H9 (cell line): ENCODE data around the gene PSMA2. TPM values are rescaled to one million over a fixed set of nuclear protein-coding genes. Genes with fewer than 3 reads are reported as not detected.

Source experiments
- DNase-seq: peaks from one replicate; pipeline ENCODE4 v3.0.0-alpha.2; 2017
- H2AFZ ChIP-seq: one replicate; pipeline ENCODE4 v1.6.1; 2013; ENCODE audit warnings: mild to moderate bottlenecking, low read length, control low read depth, moderate library complexity
- H2AK5ac ChIP-seq: 2 replicates; pipeline ENCODE4 v1.6.1; 2013; ENCODE audit warnings: low read length, control low read depth, mixed read lengths; ENCODE audit not compliant: insufficient read length
- H2BK120ac ChIP-seq: one replicate; pipeline ENCODE4 v1.6.1; 2013; ENCODE audit warnings: low read depth, mild to moderate bottlenecking, low read length, control low read depth, inconsistent platforms; ENCODE audit not compliant: poor library complexity, severe bottlenecking
- H2BK12ac ChIP-seq: 2 replicates; pipeline ENCODE4 v1.6.1; 2013; ENCODE audit warnings: low read length, control low read depth, mixed read lengths, low read depth; ENCODE audit not compliant: insufficient read length
- H2BK15ac ChIP-seq: 2 replicates; pipeline ENCODE4 v1.6.1; 2013; ENCODE audit warnings: low read depth, low read length, control low read depth
- H2BK20ac ChIP-seq: one replicate; pipeline ENCODE4 v1.6.1; 2013; ENCODE audit warnings: low read depth, mild to moderate bottlenecking, low read length, control low read depth, inconsistent platforms; ENCODE audit not compliant: poor library complexity, severe bottlenecking
- H2BK5ac ChIP-seq: 2 replicates; pipeline ENCODE4 v1.6.1; 2013; ENCODE audit warnings: low read length, control low read depth, mixed read lengths; ENCODE audit not compliant: insufficient read length
- H3K14ac ChIP-seq: 2 replicates; pipeline ENCODE4 v1.6.1; 2013; ENCODE audit warnings: low read length, control low read depth; ENCODE audit not compliant: insufficient read depth
- H3K18ac ChIP-seq: 2 replicates; pipeline ENCODE4 v1.6.1; 2013; ENCODE audit warnings: low read depth, mild to moderate bottlenecking, mixed read lengths, low read length, control low read depth; ENCODE audit not compliant: insufficient read length
- H3K23ac ChIP-seq: 2 replicates; pipeline ENCODE4 v1.6.1; 2013; ENCODE audit warnings: low read length, control low read depth, mixed read lengths, low read depth; ENCODE audit not compliant: insufficient read length
- H3K23me2 ChIP-seq: 2 replicates; pipeline ENCODE4 v1.6.1; 2013; ENCODE audit warnings: low read depth, mild to moderate bottlenecking, mixed read lengths, low read length, control low read depth; ENCODE audit not compliant: insufficient read length, poor library complexity, severe bottlenecking
- H3K27ac ChIP-seq: 2 replicates; pipeline ENCODE4 v1.5.1; 2013; ENCODE audit warnings: low read length, control low read depth, mixed read lengths, low read depth; ENCODE audit not compliant: insufficient read length
- H3K27me3 ChIP-seq: 2 replicates; pipeline ENCODE4 v1.6.1; 2013; ENCODE audit warnings: low read length, control low read depth, inconsistent platforms; ENCODE audit not compliant: insufficient read depth
- H3K4ac ChIP-seq: 2 replicates; pipeline ENCODE4 v1.6.1; 2013; ENCODE audit warnings: low read depth, mild to moderate bottlenecking, control low read depth, inconsistent platforms, low read length, moderate library complexity
- H3K4me1 ChIP-seq: 2 replicates; pipeline ENCODE4 v1.6.1; 2013; ENCODE audit warnings: low read length, control low read depth, inconsistent platforms; ENCODE audit not compliant: insufficient read depth
- H3K4me2 ChIP-seq: 2 replicates; pipeline ENCODE4 v1.6.1; 2013; ENCODE audit warnings: low read length, control low read depth, mixed read lengths; ENCODE audit not compliant: insufficient read length, insufficient read depth
- H3K56ac ChIP-seq: 2 replicates; pipeline ENCODE4 v1.6.1; 2013; ENCODE audit warnings: low read depth, mild to moderate bottlenecking, mixed read lengths, low read length, control low read depth; ENCODE audit not compliant: insufficient read length
- H3K79me1 ChIP-seq: 2 replicates; pipeline ENCODE4 v1.6.1; 2013; ENCODE audit warnings: low read depth, mild to moderate bottlenecking, moderate library complexity, low read length, control low read depth, inconsistent platforms; ENCODE audit not compliant: insufficient read depth, poor library complexity, severe bottlenecking
- H3K79me2 ChIP-seq: 2 replicates; pipeline ENCODE4 v1.6.1; 2013; ENCODE audit warnings: low read length, control low read depth, inconsistent platforms; ENCODE audit not compliant: insufficient read depth
- H3K9ac ChIP-seq: 2 replicates; pipeline ENCODE4 v1.6.1; 2013; ENCODE audit warnings: low read length, control low read depth, mixed read lengths; ENCODE audit not compliant: insufficient read length; ENCODE audit errors: extremely low read depth
- H3K9me3 ChIP-seq: one replicate; pipeline ENCODE4 v1.6.1; 2013; ENCODE audit warnings: low read depth, low read length, inconsistent platforms; ENCODE audit not compliant: control insufficient read depth
- H3T11ph ChIP-seq: one replicate; pipeline ENCODE4 v1.6.1; 2013; ENCODE audit warnings: mild to moderate bottlenecking, low read length, control low read depth, inconsistent platforms
- H4K20me1 ChIP-seq: one replicate; pipeline ENCODE4 v1.6.1; 2013; ENCODE audit not compliant: control insufficient read depth, insufficient read length, insufficient read depth
- H4K5ac ChIP-seq: 2 replicates; pipeline ENCODE4 v1.6.1; 2013; ENCODE audit warnings: low read depth, mild to moderate bottlenecking, mixed read lengths, low read length, control low read depth; ENCODE audit not compliant: insufficient read length
- H4K8ac ChIP-seq: replicated peaks from 2 replicates; pipeline ENCODE4 v1.6.1; 2013; ENCODE audit warnings: low read length, control low read depth, mixed read lengths, low read depth; ENCODE audit not compliant: insufficient read length
- H4K91ac ChIP-seq: 2 replicates; pipeline ENCODE4 v1.6.1; 2013; ENCODE audit warnings: low read depth, mild to moderate bottlenecking, moderate library complexity, mixed read lengths, low read length, control low read depth; ENCODE audit not compliant: insufficient read length
- H3K27ac Mint-ChIP-seq, 3 experiments: 2 replicates in 2 of 3; 3 replicates in 1 of 3; pipeline ENCODE4 v1.8.0; 2020 to 2021; ENCODE audit warnings: mixed read lengths in 3 of 3, mild to moderate bottlenecking in 1 of 3, moderate library complexity in 1 of 3
- H3K27me3 Mint-ChIP-seq: 2 replicates; pipeline ENCODE4 v1.8.0; 2021; ENCODE audit warnings: low read depth, mild to moderate bottlenecking, moderate library complexity, mixed read lengths
- H3K36me3 Mint-ChIP-seq, 3 experiments: 2 replicates in 2 of 3; 3 replicates in 1 of 3; pipeline ENCODE4 v1.8.0; 2020 to 2021; ENCODE audit warnings: low read depth in 3 of 3, mixed read lengths in 3 of 3; ENCODE audit not compliant: insufficient read depth in 1 of 3
- H3K4me1 Mint-ChIP-seq, 2 experiments: 2 replicates each; pipeline ENCODE4 v1.8.0; 2020; ENCODE audit warnings: mixed read lengths in 2 of 2
- H3K4me3 Mint-ChIP-seq, 2 experiments: 2 replicates in 1 of 2; 3 replicates in 1 of 2; pipeline ENCODE4 v1.8.0; 2020 to 2021; ENCODE audit warnings: mild to moderate bottlenecking in 2 of 2, mixed read lengths in 2 of 2, moderate library complexity in 1 of 2
- H3K9me3 Mint-ChIP-seq, 2 experiments: 2 replicates in 1 of 2; 3 replicates in 1 of 2; pipeline ENCODE4 v1.8.0; 2020; ENCODE audit warnings: mild to moderate bottlenecking in 2 of 2, mixed read lengths in 2 of 2, moderate library complexity in 1 of 2
- CTCF ChIP-seq: fragments of 200-600 bp; sonication (generic); conservative IDR thresholded peaks from 3 replicates; pipeline ENCODE4 v1.8.0; 2021; ENCODE audit warnings: antibody characterized with exemption, mild to moderate bottlenecking
- WGBS: extraction: QIAGEN DNeasy Blood & Tissue Kit; methylation state at CpG from one replicate; pipeline ENCODE4 v1.1.7; 2013; ENCODE audit warnings: missing lambda C conversion rate, low lambda C conversion rate, mixed read lengths; ENCODE audit not compliant: insufficient read length; ENCODE audit errors: extremely low coverage; 5-methylcytosine and 5-hydroxymethylcytosine counted together
- total RNA-seq: library from RNA; stranded (reverse); gene quantifications from 2 replicates; pipeline ENCODE4 v1.2.1, GENCODE V29; 2021

PSMA2 gene
- total RNA-seq, 1 experiment from 2014 or later = 227 TPM

- no peaks in the 10 kb centered on the region for H3K4me1 Mint-ChIP-seq
- no peak overlapping the region for H3K4me2 ChIP-seq
- H2BK120ac ChIP-seq = no peak overlapping the region
- no peak overlapping the region for H2BK20ac ChIP-seq
- no peak overlapping the region for H3K9ac ChIP-seq
- DNase-seq = no peak
- no peak overlapping the region for H2AK5ac ChIP-seq
- peaks cover 0 to 7% (median 0%) of the 10 kb centered on the region in 3 experiments; a peak in 2 of 7 replicates for H3K36me3 Mint-ChIP-seq
- no peak overlapping the region for H3K4ac ChIP-seq
- H3K9me3 Mint-ChIP-seq = peaks cover 6 to 10% of the 10 kb centered on the region in 2 experiments; a peak in 4 of 5 replicates
- no peak overlapping the region for H3K23ac ChIP-seq
- no peak overlapping the region for H2BK15ac ChIP-seq
- H3K4me3 Mint-ChIP-seq = no peak overlapping the region
- no peaks in the 10 kb centered on the region for H3K27me3 ChIP-seq
- no peaks in the 10 kb centered on the region for H3K9me3 ChIP-seq
- no peak overlapping the region for H3K14ac ChIP-seq
- no peak overlapping the region for H4K5ac ChIP-seq
- H3K56ac ChIP-seq = no peak overlapping the region
- no peak overlapping the region for H3K27ac Mint-ChIP-seq
- WGBS = no CpG with 5 or more reads among the region's 2 CpGs
- H3K79me1 ChIP-seq = no peaks in the 10 kb centered on the region
- H3K79me2 ChIP-seq = no peaks in the 10 kb centered on the region
- no peak overlapping the region for H3K18ac ChIP-seq
- no peak overlapping the region for H2BK5ac ChIP-seq
- no peaks in the 10 kb centered on the region; the same call in none of the 2 replicates for H3K4me1 ChIP-seq
- no peaks in the 10 kb centered on the region for H4K20me1 ChIP-seq
- H3T11ph ChIP-seq = no peak overlapping the region
- no peaks in the 10 kb centered on the region for H3K27me3 Mint-ChIP-seq
- H3K27ac ChIP-seq = no peak overlapping the region
- no peak for TF ChIP-seq CTCF
- H3K23me2 ChIP-seq = no peaks in the 10 kb centered on the region
- H2AFZ ChIP-seq = no peak overlapping the region
- H4K91ac ChIP-seq = no peak overlapping the region
- H2BK12ac ChIP-seq = no peak overlapping the region
- H4K8ac ChIP-seq = no peak overlapping the region
Observed at GRCh38 chr7:42980084-42980483, 48.1 kb upstream of the PSMA2 start.
